Non-pigmented ciliary epithelial cell (primary cell): Measurements from ENCODE around the gene HMGCLL1.

Experiments
- DNase-seq: peaks from one replicate; pipeline ENCODE4 v3.0.0-alpha.2; 2010; ENCODE audit warnings: low read depth

HMGCLL1 gene

DNA sequence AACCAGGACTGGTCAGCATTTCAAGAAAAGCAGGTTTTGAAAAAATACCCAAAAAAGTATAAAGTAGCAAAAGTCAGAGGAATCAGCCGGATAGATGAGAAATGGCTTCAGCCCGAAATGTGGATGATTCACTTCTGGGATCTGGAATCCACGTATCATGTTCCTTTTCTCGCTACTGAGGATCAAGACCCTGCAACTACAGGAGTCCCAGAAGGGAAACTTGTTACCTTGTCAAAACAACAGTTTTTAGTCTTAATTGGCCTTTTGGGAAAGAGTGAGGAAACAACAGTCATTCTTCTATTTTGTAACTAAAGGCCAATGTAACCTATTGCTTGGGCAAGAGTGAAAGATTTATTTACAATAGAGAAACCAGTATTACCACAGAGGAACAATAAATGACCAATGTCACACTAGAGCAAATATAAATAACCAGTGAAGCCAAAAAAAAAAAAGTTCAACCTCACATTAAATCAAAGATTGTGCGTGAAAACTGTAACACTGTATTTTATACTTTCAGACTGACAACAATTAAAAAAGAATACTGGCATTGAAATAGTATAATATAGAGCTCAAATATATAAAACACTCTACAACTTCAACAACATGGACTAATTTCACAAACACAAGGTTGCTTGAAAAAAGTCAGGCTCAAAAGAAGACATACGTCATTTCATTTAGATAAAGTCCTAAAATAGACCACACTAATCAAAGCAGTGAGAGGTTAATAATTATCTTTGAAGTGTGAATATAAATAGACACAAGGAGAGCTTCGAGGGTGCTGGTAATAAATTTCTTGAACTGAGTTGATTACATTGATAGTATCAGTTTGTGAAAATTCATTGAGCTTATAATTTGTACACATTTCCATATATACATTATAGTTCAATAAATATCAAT, 135.5 kb downstream of the HMGCLL1 start:
- DNase-seq: no peak

DNA sequence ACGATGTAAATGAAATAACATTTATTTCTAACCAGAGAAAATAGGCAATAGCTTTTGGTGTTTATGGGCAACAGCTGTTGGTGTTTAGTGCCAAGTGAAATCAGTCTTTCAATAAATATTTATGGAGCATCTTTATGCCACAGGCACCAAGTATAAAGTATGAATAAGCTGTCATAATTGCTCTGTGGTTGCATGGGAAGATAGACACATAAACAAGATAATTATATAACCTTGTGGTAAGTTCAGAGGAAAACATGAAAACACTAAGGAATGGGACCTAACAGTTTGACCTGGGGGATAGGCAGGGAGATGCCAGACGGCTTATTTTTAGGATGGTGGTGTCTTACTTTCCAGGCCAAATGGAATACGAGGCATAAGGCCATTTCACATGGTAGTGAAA, 140.8 kb downstream of the HMGCLL1 start:
- DNase-seq: no peak

DNA sequence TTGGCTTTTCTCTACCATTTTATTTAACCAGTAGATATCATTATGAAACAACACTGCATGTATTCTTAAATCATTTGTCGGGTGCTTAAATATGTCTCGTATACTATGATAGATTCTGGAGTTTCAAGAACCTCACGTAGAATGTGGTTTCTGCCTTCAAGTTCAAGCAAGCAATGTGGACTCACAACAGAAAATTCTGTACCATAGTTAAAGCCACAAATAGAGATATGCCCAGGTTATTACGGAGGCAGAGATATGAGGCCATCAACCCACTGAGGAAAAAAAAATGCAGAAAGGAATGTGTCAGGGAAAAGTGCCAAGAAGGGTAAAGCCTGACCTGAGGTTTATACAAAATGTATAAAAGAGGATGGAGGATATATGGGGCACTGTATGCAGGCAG, 141.9 kb downstream of the HMGCLL1 start:
- no peak for DNase-seq

DNA sequence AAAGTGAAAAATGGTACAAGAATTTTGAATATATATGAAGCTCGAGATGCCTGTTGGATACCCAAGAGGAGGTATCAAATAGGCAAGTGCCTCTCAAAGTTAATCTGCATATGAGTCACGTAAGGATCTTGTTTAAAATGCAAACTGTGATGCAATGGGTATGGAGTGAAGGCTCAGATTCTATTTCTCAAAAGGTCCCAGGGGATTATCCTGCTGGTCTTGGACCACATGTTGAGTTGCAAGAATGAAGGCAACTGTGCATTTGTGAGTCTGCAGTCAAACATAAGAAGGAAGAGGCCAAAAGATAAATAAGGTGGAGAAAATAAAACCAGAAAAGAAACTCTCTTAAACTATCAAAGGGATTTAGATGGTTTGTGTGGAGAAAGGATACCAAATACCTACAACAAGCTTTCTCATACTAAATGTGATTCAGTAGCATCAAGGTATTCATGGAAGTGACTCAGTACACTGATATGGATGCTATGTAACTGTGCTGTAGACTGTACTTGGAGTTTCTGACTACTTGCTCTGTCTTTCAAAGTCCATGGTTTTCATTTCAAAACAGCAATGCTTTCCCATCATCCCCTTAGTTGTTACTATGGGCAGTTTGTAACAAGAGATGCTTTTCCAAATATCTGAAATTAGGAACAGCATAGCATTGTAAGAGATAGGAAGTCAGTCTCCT, 145.4 kb downstream of the HMGCLL1 start:
- DNase-seq: no peak

DNA sequence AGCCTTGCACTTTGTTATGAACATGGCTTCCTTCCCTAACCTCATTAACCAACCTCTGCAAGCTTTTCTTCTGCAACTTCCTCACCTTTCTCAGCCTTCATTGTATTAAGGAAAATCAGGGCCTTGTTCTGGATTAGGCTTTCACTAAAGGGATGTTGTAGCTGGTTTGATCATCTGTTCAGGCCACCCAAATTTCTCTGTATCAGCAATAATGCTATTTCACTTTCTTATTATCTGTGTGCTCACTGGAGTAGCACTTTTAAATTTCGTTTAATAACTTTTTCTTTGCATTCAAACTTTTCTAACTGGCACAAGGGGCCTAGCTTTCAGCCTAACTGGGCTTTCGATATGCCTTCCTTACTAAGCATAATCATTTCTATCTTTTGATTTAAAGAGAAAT, 155.1 kb downstream of the HMGCLL1 start:
- no peak for DNase-seq

DNA sequence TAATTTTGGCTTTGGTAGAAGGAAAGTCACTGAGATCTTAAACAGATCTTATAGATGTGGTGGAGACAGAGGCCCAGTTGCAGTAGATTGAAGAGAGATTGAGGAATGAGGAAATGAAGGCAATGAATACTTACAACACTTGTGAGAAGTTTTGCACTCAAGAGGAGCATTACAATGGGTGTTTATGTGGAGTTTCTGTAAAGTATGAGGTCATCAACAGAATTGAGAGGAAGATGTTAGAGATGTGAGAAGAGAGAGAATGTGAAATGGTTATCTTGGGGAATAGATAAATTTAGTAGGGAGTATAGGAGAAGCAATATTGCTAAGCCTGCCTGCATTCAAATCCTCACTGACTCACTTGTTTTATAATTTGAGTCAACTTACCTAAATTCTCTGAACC, 168.3 kb downstream of the HMGCLL1 start:
- no peak for DNase-seq

DNA sequence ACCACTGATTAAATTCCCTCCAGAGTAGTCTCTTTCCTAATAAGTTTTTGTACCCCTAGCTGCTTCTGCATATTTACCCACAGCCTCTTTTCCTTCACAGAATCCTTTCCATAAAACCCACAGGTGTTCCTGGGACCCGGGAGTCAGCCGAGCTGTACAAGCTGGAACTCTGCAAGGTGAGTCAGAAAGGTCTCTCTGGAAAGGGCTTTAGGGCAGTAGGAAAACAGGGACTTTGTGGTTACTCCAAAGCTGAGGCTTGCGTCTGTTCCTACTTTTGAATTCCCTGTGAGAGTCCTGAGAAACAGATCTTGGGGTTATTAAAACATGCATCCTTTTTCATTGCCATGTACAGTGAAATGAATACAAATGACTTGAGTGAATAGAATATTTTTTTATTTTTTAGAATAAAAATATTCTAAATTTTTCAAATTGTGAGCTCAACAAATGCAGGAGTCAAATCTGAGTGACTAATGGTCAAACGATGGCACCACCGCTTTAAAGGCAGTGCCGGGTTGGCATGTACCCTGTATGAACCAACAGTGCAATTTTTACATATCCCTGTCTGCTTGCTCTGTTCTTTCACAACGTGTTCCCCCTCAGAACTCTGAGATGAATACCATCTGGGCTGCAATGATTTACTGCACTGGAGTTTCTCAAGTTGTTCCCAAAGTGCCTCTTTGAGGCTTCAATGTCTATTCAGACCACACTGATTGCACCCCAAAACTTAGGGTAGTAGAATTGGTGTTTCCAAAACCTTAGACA, 173.3 kb downstream of the HMGCLL1 start:
- no peak for DNase-seq

DNA sequence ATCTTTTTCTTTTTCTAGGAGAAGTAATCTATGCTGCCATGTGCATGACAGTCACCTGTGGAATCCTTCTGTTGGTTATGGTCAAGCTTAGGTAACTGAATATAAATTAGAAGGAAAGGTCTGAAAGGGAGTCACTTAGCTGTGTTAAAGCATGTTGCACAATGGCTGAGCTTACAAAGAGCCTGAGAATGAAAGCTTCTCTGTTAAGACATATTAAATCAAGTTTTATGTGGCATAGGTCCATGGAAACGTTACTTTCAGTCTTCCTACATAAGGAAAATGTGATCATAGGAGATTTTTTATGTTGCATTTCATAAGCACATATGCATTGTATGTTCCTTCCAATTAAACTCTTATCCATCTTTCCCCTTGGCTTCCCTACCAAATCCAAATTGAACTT, 179.6 kb downstream of the HMGCLL1 start:
- DNase-seq: no peak

DNA sequence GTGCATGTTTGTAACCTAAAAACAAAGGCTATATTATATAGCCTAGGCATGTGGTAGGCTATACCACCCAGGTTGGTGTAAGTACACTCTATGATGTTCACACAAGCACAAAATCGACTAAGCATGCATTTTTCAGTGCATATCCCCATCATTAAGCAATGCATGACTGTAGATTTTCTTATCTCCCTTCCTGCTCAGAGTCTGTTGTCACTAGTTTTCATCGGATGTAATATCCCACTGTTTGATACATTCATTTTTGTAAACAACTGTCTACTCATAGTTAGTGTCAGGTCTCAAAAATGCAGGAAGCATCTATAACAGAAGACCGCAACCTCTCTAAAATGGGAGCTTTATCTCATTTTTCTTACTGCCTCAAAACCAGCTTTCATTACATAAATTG, 181.0 kb downstream of the HMGCLL1 start:
- DNase-seq: peak; percentile 13

DNA sequence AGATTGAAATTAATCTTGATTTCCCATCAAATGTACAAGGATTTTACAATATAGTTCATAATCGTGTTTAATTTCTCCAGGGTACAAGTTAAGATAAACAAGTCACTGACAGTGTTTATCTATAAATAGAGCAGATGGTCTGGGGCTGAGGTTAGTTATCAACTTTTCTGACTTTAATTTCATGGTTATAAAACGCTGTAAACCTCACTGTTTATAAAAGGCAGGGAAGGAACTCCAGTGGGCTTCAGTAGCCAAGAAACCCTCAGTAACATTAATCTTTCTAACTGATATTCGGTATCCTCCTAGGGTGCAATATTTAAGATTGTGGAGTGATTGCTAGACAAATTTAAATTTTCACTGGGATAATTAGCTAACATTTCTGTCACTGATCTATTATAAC, 183.1 kb downstream of the HMGCLL1 start:
- DNase-seq: no peak

DNA sequence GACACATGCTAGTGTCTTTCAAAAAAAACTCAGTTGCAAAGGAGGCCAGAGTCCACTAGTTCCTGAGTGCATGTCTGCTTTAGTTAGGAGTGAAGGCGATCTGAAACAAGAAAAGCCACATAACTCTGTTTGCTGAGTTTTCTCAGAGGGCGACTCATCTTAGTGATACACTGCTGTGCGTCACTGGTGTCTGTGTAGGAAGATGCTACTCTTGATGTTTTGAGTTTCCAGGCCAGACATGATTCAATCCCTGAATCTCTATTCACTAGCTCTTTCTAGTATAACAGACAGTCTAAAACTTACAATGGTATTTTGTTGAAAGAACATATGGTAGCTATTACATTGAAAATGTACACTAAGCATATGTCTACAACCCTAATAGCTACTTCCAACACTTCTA, 190.8 kb downstream of the HMGCLL1 start:
- no peak for DNase-seq
